DND-41 (cell line): ENCODE data around the gene KCMF1.

Source experiments
- ATAC-seq: fragments of 200-7000 bp; cut with Tn5 transposase; 3 replicates; pipeline ENCODE4 v1.9.1; 2021; ENCODE audit warnings: low read depth; ENCODE audit not compliant: insufficient read depth
- DNase-seq: peaks from one replicate; pipeline ENCODE4 v3.0.0-alpha.2; 2020
- H2AFZ ChIP-seq: 2 replicates; pipeline ENCODE4 v1.6.0; 2012; ENCODE audit warnings: low read depth, low read length
- H3K27ac ChIP-seq: 2 replicates; pipeline ENCODE4 v1.5.1; 2012; ENCODE audit warnings: low read length, inconsistent platforms
- H3K27me3 ChIP-seq: fragments of 200-600 bp; sonication (generic); 2 replicates; pipeline ENCODE4 v1.6.0; 2012; ENCODE audit warnings: low read length, mild to moderate bottlenecking, inconsistent platforms; ENCODE audit not compliant: insufficient read depth, poor library complexity
- H3K36me3 ChIP-seq: 2 replicates; pipeline ENCODE4 v1.5.1; 2012; ENCODE audit warnings: low read length, inconsistent platforms; ENCODE audit not compliant: insufficient read depth
- H3K4me1 ChIP-seq: 2 replicates; pipeline ENCODE4 v1.5.1; 2012; ENCODE audit warnings: mild to moderate bottlenecking, low read length; ENCODE audit not compliant: insufficient read depth
- H3K4me2 ChIP-seq: 2 replicates; pipeline ENCODE4 v1.6.0; 2012; ENCODE audit warnings: mild to moderate bottlenecking, moderate library complexity, low read length, inconsistent platforms; ENCODE audit not compliant: insufficient read depth
- H3K4me3 ChIP-seq, 2 experiments: fragments of 200-600 bp in 1 of 2; shearing (Covaris generic) in 1 of 2; 2 replicates each; pipeline ENCODE4 v1.5.1; 2012 to 2016; ENCODE audit warnings: inconsistent platforms in 2 of 2, low read length in 2 of 2, mild to moderate bottlenecking in 2 of 2, low read depth in 1 of 2, moderate library complexity in 1 of 2
- H3K79me2 ChIP-seq: 2 replicates; pipeline ENCODE4 v1.6.0; 2012; ENCODE audit warnings: low read length, inconsistent platforms; ENCODE audit not compliant: insufficient read depth
- H3K9ac ChIP-seq: 2 replicates; pipeline ENCODE4 v1.6.0; 2012; ENCODE audit warnings: low read depth, mild to moderate bottlenecking, inconsistent platforms, low read length, moderate library complexity
- H3K9me3 ChIP-seq: 2 replicates; pipeline ENCODE4 v1.5.1; 2012; ENCODE audit warnings: low read length, moderate library complexity, mild to moderate bottlenecking, inconsistent platforms; ENCODE audit not compliant: insufficient read depth, severe bottlenecking
- H4K20me1 ChIP-seq: 2 replicates; pipeline ENCODE4 v1.6.0; 2012; ENCODE audit warnings: low read length; ENCODE audit not compliant: insufficient read depth
- EZH2 ChIP-seq: IDR thresholded peaks from 3 replicates; pipeline ENCODE4 v1.6.1; 2012; ENCODE audit warnings: borderline replicate concordance, low read depth, mild to moderate bottlenecking, moderate library complexity, low read length, inconsistent platforms; ENCODE audit not compliant: severe bottlenecking
- TF ChIP-seq, protein P1 (sequence below): IDR thresholded peaks from 2 replicates; pipeline ENCODE4 v1.5.1; 2012; ENCODE audit warnings: borderline replicate concordance, low read length, moderate library complexity, mild to moderate bottlenecking; ENCODE audit not compliant: poor library complexity, severe bottlenecking; ENCODE audit errors: extremely low read depth

KCMF1 gene

GRCh38 chr2:84965827-84966226 is 5.1 kb upstream of the KCMF1 start:
- Histone ChIP-seq H4K20me1 (no peaks in the 10 kb centered on the region; the same call in 1 of the 2 replicates), H3K4me2 (no peak overlapping the region), H3K4me3 (no peak overlapping the region), H3K9me3 (no peaks in the 10 kb centered on the region), H3K27me3 (no peaks in the 10 kb centered on the region), H3K79me2 (peaks cover 40% of the 10 kb centered on the region), H3K27ac (no peak overlapping the region), H3K4me1 (peaks cover 22% of the 10 kb centered on the region), H3K36me3 (peaks cover 27% of the 10 kb centered on the region), H3K9ac (no peak overlapping the region), H2AFZ (no peak overlapping the region)
- ATAC-seq (no peak), DNase-seq (no peak)
- no peak for TF ChIP-seq EZH2
- TF ChIP-seq, protein P1, sequence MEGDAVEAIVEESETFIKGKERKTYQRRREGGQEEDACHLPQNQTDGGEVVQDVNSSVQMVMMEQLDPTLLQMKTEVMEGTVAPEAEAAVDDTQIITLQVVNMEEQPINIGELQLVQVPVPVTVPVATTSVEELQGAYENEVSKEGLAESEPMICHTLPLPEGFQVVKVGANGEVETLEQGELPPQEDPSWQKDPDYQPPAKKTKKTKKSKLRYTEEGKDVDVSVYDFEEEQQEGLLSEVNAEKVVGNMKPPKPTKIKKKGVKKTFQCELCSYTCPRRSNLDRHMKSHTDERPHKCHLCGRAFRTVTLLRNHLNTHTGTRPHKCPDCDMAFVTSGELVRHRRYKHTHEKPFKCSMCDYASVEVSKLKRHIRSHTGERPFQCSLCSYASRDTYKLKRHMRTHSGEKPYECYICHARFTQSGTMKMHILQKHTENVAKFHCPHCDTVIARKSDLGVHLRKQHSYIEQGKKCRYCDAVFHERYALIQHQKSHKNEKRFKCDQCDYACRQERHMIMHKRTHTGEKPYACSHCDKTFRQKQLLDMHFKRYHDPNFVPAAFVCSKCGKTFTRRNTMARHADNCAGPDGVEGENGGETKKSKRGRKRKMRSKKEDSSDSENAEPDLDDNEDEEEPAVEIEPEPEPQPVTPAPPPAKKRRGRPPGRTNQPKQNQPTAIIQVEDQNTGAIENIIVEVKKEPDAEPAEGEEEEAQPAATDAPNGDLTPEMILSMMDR, result no peak

DNA sequence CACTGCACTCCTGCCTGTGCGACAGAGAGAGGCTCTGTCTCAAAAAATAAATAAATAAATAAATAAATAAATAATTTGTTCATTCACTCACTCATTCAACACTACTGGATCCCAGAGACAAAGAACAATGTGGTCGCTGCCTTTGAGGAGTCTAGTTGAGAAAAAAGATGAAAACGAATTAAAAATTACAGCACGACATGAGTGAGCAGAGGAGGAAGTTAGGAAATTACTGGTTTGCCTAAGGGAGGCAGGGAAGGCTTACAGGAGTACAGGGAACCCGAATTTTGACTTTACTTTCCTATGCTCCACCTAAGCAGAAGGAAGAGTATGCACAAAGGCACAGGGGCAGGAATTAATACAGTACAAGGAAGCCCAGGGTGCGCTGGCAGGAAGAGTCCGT is 4.2 kb upstream of the KCMF1 start:
- TF ChIP-seq EZH2, result no peak
- TF ChIP-seq, protein P1, result no peak
- Histone ChIP-seq H3K36me3 (peaks cover 27% of the 10 kb centered on the region), H3K9ac (no peak overlapping the region), H3K27ac (no peak overlapping the region), H3K9me3 (no peaks in the 10 kb centered on the region), H3K4me3 (no peak overlapping the region), H3K4me1 (peaks cover 22% of the 10 kb centered on the region), H3K4me2 (no peak overlapping the region), H4K20me1 (no peaks in the 10 kb centered on the region; the same call in 1 of the 2 replicates), H2AFZ (no peak overlapping the region), H3K27me3 (no peaks in the 10 kb centered on the region), H3K79me2 (peaks cover 46% of the 10 kb centered on the region)
- DNase-seq, result no peak
- no peak for ATAC-seq

DNA sequence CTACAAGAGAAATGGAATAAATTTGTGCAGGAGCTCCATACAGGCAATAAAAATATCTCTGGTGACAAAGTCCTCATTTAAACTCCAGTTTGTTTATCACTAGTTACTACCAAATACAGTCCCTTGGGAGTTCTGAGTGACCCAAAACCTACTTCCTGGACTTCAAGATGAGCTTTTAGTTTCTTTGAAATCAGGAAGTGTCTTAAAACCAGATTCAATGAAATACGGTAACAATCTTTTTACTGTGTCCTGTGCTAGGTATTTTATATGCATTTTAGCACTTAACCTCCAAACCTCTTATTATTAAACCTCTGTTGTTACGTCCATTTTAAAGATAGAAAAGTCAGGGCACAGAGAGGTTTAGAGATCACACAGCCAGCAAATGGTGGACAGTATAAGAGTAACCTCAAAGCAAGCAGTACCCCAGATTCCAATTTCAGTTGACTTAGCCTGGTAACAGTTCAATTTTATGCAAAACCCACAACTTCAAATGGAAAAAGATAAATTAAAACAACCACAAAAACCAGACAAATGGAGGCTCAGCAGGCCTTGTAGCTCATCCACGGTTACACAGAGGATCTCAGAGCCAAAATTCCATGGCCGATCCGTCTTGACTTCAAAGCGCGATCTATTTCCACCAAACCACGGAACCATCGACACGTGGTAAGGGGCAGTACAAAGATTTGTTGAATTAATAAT is 1.3 kb upstream of the KCMF1 start:
- Histone ChIP-seq H3K9me3 (no peaks in the 10 kb centered on the region), H3K27me3 (no peaks in the 10 kb centered on the region), H3K9ac (peak overlapping the region; percentile 97), H4K20me1 (peaks cover 23% of the 10 kb centered on the region), H3K4me1 (peaks cover 41% of the 10 kb centered on the region), H3K36me3 (peaks cover 25% of the 10 kb centered on the region), H2AFZ (peak overlapping the region; percentile 77), H3K4me2 (peak overlapping the region; percentile 77), H3K4me3 (peak overlapping the region; percentile 67 to 72), H3K79me2 (peaks cover 74% of the 10 kb centered on the region), H3K27ac (peak overlapping the region; percentile 89)
- peak; percentile 44 for DNase-seq
- ATAC-seq, result peak; percentile 25; the same call in 1 of the 3 replicates
- TF ChIP-seq EZH2, result no peak
- TF ChIP-seq, protein P1, result no peak
